ENCODE results near the gene ALDOC.
A peak's percentile ranks its signal among the peaks of the same experiment; 100 is the strongest.

ALDOC gene

DNA sequence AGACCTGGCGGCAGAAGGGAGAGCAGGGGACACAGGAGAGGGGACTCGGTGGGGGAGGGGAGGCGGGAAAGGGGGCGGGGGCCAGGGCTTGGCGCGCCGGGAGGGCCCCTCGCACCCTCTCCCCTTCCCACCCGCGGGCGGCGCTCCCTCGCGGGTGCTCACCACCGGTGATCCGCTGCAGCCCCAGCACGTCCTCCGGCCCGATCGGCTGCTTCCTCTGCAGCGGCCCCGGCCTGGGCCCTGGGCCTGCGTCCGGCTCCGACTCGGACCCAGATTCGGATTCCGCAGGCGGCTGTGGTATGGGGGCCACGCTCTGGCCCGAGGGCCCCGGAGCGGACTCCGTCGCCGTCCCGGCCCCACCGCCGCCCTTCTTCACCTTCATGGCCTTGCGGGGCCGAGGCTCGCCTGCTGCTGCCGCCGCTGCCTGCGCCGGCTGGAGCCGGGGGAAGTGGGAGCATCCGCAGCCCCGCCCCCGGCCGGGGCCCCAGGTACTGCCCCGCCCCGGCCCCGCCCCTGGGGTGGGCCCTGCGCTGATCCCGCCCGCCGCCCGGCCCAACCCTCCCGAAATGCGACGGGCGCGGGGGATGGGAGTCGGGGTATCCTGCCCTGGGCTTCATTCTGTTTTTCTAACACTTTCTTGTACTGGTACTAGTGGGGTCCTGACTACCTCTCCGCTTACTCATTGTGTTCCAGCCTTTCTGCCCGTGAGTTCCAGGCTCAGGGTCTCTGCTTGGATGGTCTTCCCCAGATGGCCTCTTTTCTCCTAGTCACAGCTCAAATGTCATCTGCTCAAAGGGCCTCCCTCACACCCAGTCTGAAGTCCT, 24.3 kb downstream of the ALDOC start, which contains the start of gene UNC119:
TSS of gene UNC119 (minus strand) at position 449 of the 824 bp plus-strand sequence. CDS start at position 382, 67 bp downstream.
- Mint-ChIP-seq H3K36me3 (ENCODE audit: low read depth) (peaks cover 29% of the 10 kb centered on the region), H3K9me3 (no peaks in the 10 kb centered on the region), H3K4me3 (peak within 1 kb of the TSS; percentile 89 to 99 (median 94)), H3K27me3 (ENCODE audit: low read depth) (no peaks in the 10 kb centered on the region), H3K27ac (peak within 1 kb of the TSS; percentile 87 to 96 (median 88)), H3K4me1 (peaks cover 31% of the 10 kb centered on the region)
- TF ChIP-seq, protein P1, sequence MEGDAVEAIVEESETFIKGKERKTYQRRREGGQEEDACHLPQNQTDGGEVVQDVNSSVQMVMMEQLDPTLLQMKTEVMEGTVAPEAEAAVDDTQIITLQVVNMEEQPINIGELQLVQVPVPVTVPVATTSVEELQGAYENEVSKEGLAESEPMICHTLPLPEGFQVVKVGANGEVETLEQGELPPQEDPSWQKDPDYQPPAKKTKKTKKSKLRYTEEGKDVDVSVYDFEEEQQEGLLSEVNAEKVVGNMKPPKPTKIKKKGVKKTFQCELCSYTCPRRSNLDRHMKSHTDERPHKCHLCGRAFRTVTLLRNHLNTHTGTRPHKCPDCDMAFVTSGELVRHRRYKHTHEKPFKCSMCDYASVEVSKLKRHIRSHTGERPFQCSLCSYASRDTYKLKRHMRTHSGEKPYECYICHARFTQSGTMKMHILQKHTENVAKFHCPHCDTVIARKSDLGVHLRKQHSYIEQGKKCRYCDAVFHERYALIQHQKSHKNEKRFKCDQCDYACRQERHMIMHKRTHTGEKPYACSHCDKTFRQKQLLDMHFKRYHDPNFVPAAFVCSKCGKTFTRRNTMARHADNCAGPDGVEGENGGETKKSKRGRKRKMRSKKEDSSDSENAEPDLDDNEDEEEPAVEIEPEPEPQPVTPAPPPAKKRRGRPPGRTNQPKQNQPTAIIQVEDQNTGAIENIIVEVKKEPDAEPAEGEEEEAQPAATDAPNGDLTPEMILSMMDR (IDR thresholded peaks at IDR 0.05; ENCODE audit: unreplicated experiment in 3 of 3): no peak

DNA sequence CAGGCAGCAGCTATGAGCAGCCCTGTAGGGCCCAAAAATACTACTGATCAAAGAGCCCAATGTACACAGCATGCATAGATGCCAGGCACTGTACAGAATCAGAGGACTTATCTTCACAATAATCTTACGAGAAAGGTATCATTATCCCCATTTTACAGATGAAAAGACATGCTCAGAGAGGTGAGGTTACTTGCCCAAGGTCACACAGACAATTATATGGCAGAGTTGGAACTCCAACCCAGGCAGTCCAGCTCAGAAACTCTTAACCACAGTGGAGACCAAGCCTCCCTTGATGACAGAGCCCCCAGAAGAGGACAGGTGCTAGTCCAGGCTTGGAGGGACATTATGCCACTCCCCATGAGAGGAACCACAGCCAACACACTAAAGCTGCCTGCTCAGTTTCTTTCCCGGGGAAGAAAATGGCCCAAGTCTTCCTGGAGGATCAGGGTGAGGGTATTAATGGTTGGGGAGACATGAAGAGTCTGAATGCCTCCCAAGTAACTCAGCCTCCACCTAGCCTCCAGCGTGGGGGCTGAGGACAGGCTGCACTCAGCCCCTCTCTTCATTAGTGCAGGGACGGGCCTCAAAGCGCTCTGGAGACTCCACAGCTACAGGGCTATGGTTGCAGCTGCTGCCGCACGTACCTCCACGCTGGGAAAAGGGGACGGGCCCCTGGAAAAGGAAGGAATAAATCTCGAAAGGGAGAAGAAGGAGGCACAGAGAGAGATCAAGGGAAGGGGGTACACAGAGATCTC, 25.1 kb downstream of the ALDOC start:
- H3K9me3 Mint-ChIP-seq: no peaks in the 10 kb centered on the region
- peaks cover 23% of the 10 kb centered on the region for H3K36me3 Mint-ChIP-seq (ENCODE audit: low read depth)
- H3K27ac Mint-ChIP-seq: peak overlapping the region; percentile 17 to 89 (median 87)
- H3K4me3 Mint-ChIP-seq: peak overlapping the region; percentile 89 to 99 (median 91)
- no peaks in the 10 kb centered on the region for H3K27me3 Mint-ChIP-seq (ENCODE audit: low read depth)
- peaks cover 31% of the 10 kb centered on the region for H3K4me1 Mint-ChIP-seq
- TF ChIP-seq, protein P1 (IDR thresholded peaks at IDR 0.05; ENCODE audit: unreplicated experiment in 3 of 3): no peak

- TF ChIP-seq, protein P1 (IDR thresholded peaks at IDR 0.05; ENCODE audit: unreplicated experiment in 3 of 3): no peak
- H3K27me3 Mint-ChIP-seq (ENCODE audit: low read depth): no peaks in the 10 kb centered on the region
- peak overlapping the region; percentile 89 to 99 (median 91) for H3K4me3 Mint-ChIP-seq
- peak overlapping the region in 1 of 3 experiments; percentile 17 for H3K27ac Mint-ChIP-seq
- peaks cover 31% of the 10 kb centered on the region for H3K4me1 Mint-ChIP-seq
- H3K36me3 Mint-ChIP-seq (ENCODE audit: low read depth): peaks cover 16% of the 10 kb centered on the region
- H3K9me3 Mint-ChIP-seq: no peaks in the 10 kb centered on the region
These were observed 25.8 kb downstream of the ALDOC start for GRCh38 chr17:28550858-28551257.

DNA sequence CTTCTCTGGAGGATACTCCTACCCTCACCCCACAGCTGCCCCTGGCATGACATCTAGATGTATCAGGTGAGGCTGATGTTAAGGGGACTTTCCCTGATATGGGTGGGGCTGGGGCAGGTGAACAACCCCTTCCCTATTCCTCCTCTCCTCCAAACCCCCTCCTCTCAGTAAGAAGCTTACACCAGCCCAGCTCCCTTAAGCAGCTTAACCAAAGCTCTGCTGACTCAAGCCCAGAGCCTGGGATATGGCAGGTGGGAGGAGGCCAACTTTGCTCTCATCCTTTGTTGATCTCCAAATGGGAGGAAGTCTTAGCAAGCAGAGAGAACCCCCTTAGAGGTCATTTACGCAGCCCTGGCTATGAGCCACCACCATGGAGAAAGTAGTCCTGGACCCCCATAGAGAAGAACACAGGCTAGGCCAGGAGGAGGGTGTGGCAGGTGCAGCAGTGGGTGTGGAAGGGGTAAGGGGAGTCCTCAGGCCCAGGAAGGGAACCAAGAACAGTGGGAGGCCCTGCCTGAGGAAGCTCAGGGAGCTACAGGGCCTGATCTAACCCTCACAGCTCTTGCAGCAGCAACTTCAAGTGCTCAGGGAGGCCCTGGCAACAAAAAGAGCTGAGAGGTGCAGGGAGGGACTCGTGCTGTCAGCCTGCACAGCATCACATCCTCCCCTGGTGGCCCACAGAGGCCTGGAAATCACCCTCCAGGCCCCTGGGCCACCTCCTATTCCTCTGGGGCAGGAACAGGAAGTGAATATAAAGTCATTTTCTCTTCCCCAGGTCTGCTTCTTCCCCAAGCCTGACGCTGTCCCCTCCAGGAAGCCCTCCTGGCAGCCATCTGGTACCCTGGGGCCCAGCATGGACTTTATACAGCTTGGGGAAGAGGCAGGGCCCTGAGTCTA, 27.2 kb downstream of the ALDOC start:
- Mint-ChIP-seq H3K27me3 (ENCODE audit: low read depth) (no peaks in the 10 kb centered on the region), H3K27ac (peak overlapping the region; percentile 49 to 89 (median 72))

More for the DNA sequence above, 27.2 kb downstream of the ALDOC start:
- H3K36me3 Mint-ChIP-seq (ENCODE audit: low read depth): peaks cover 10% of the 10 kb centered on the region
- TF ChIP-seq, protein P1 (IDR thresholded peaks at IDR 0.05; ENCODE audit: unreplicated experiment in 3 of 3): no peak
- peaks cover 31% of the 10 kb centered on the region for H3K4me1 Mint-ChIP-seq
- peak overlapping the region; percentile 66 to 91 (median 70) for H3K4me3 Mint-ChIP-seq
- H3K9me3 Mint-ChIP-seq: no peaks in the 10 kb centered on the region

All from nephron (organoid).